MCF 10A (cell line): ENCODE measurements around the gene LIPH. TPM values are rescaled to one million over a fixed set of nuclear protein-coding genes. Genes with fewer than 3 reads are reported as not detected.

Experiments used
- BruUV-seq: library from RNA; stranded (reverse); fragments of 400-500 nt; replicated peaks from 2 replicates; lab custom pipeline; 2021; lab: Mats Ljungman, UMichigan
- CTCF ChIA-PET: fragments of 300-600 bp; sonication (Branson Sonifier 250); formaldehyde crosslinking; extraction: SDS; loops from one replicate; lab custom pipeline; 2021; ENCODE audit warnings: antibody characterized with exemption, inconsistent platforms; lab: Yijun Ruan, JAX
- POLR2A ChIA-PET: fragments of 300-600, 350-650 bp; sonication (Branson Sonifier 250); formaldehyde crosslinking; extraction: SDS; loops from one replicate; lab custom pipeline; 2020; ENCODE audit warnings: antibody characterized with exemption, inconsistent platforms; lab: Yijun Ruan, JAX
- DNase-seq: peaks from one replicate; pipeline ENCODE4 v3.0.0-alpha.2; 2018; ENCODE audit not compliant: unreplicated experiment
- H3K27ac Mint-ChIP-seq: one replicate; pipeline ENCODE4 v1.8.0; 2022; ENCODE audit warnings: mild to moderate bottlenecking, low read depth, mixed read lengths; ENCODE audit not compliant: unreplicated experiment
- H3K27me3 Mint-ChIP-seq: one replicate; pipeline ENCODE4 v1.8.0; 2022; ENCODE audit warnings: mixed read lengths; ENCODE audit not compliant: insufficient read depth, unreplicated experiment
- H3K36me3 Mint-ChIP-seq: one replicate; pipeline ENCODE4 v1.8.0; 2022; ENCODE audit warnings: mild to moderate bottlenecking, moderate library complexity, mixed read lengths; ENCODE audit not compliant: insufficient read depth, unreplicated experiment
- H3K4me1 Mint-ChIP-seq: one replicate; pipeline ENCODE4 v1.8.0; 2022; ENCODE audit warnings: mixed read lengths; ENCODE audit not compliant: insufficient read depth, unreplicated experiment
- H3K4me3 Mint-ChIP-seq: one replicate; pipeline ENCODE4 v1.8.0; 2022; ENCODE audit warnings: mild to moderate bottlenecking, moderate library complexity, mixed read lengths; ENCODE audit not compliant: unreplicated experiment
- H3K9me3 Mint-ChIP-seq: one replicate; pipeline ENCODE4 v1.8.0; 2022; ENCODE audit warnings: mixed read lengths; ENCODE audit not compliant: unreplicated experiment
- CTCF ChIP-seq: fragments of 200-600 bp; IDR thresholded peaks from one replicate; pipeline ENCODE4 v1.8.0; 2022; ENCODE audit warnings: antibody characterized with exemption, mild to moderate bottlenecking; ENCODE audit not compliant: unreplicated experiment
- intact Hi-C: fragments of 100-400 bp; cut with micrococcal nuclease; formaldehyde crosslinking; loops from 2 replicates; pipeline ENCODE4 v1.14.1; 2022
- total RNA-seq: library from RNA; stranded (reverse); gene quantifications from 2 replicates; pipeline ENCODE4 v1.2.3, GENCODE V29; 2022

LIPH gene
- total RNA-seq, 1 experiment from 2014 or later = 0.07 TPM

DNA sequence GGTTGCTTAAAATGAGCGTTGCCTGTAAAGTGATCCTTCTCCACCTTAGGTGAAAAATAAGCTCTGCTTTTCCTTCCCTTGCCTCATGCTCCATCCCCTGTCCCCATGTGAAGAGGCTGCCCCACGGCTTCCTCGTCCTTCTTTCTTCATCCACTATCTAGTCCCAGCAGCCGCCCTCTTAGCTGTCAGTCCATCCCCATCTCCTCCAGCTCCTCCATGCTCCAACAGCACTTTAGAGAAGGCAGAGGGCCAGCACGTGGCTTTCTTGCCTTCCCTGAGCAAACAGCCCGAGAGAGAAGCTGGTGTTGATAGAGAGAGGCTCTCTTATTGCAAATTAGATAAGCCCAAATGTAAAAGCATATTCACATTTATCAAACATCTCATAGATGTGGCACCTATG is 44.5 kb downstream of the LIPH start:
- CTCF ChIA-PET = interaction anchor here (0.6 kb wide), 1 partner anchor 65 kb away, joined by 3 read pairs; no protein-coding TSS in a partner anchor
- Mint-ChIP-seq H3K4me3 (no peak overlapping the region), H3K27me3 (no peaks in the 10 kb centered on the region), H3K9me3 (no peaks in the 10 kb centered on the region), H3K36me3 (no peaks in the 10 kb centered on the region), H3K4me1 (no peaks in the 10 kb centered on the region), H3K27ac (no peak overlapping the region)
- BruUV-seq = no TSS peak
- DNase-seq = no peak
- POLR2A ChIA-PET = interaction anchor here (2.5 kb wide), 1 partner anchor 9 kb away, joined by 11 read pairs; the partner anchor contains the start of gene TMEM41A
- intact Hi-C loops = no loop called here
- no peak for TF ChIP-seq CTCF

DNA sequence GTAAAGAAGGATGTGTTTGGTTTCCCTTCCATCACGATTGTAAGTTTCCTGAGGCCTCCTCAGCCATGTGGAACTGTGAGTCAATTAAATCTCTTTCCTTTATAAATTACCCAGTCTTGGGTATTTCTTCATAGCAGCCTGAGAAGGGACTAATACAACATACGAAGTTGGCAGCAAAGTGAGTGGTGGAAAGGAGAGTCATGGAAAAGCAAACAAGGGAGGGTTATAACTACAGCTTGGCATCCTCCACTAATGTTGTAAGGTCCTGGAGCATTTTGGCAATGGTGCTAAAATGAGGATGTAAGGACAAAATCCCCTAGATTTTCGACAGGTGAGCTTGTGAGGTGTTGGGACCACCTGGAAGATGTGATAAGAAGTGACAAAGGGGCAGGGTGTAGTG is 47.8 kb downstream of the LIPH start:
- Mint-ChIP-seq H3K4me3 (no peak overlapping the region), H3K27ac (no peak overlapping the region), H3K36me3 (no peaks in the 10 kb centered on the region), H3K4me1 (peaks cover 2% of the 10 kb centered on the region), H3K27me3 (no peaks in the 10 kb centered on the region), H3K9me3 (no peaks in the 10 kb centered on the region)
- DNase-seq = peak; percentile 16
- intact Hi-C loops = no loop called here
- no peak for TF ChIP-seq CTCF
- CTCF ChIA-PET = interaction anchor here (0.6 kb wide), 1 partner anchor 45 kb away, joined by 3 read pairs; no protein-coding TSS in a partner anchor
- POLR2A ChIA-PET = no interaction called here
- BruUV-seq = no TSS peak

DNA sequence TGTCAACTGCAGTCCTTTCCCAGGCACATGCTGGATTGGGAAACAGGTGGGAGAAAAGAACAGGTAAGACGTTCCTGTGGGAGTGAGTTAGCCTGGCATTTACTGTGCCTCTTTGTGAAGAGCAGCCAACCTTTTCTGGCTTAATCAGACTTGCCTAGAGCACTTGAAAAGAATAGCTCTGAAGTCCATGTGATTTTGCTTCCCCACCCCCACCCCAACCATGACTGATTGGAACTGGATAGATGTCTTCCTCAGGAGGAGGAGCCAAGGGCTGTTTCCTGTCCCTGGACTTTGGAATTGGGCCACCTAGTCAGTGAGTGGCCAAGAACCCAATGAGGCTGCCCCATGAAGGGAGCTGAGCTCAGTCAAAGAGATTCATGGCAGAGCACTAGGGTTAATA is 48.9 kb downstream of the LIPH start:
- Mint-ChIP-seq H3K27me3 (no peaks in the 10 kb centered on the region), H3K27ac (no peak overlapping the region), H3K9me3 (no peaks in the 10 kb centered on the region), H3K4me3 (no peak overlapping the region), H3K4me1 (peaks cover 10% of the 10 kb centered on the region), H3K36me3 (no peaks in the 10 kb centered on the region)
- intact Hi-C loops = no loop called here
- DNase-seq = peak; percentile 25
- CTCF ChIA-PET = interaction anchor here (0.6 to 1.0 kb wide), 2 partner anchors 31 to 281 kb away, joined by 3 to 5 read pairs; no protein-coding TSS in a partner anchor
- no peak for TF ChIP-seq CTCF
- POLR2A ChIA-PET = no interaction called here
- BruUV-seq = no TSS peak

DNA sequence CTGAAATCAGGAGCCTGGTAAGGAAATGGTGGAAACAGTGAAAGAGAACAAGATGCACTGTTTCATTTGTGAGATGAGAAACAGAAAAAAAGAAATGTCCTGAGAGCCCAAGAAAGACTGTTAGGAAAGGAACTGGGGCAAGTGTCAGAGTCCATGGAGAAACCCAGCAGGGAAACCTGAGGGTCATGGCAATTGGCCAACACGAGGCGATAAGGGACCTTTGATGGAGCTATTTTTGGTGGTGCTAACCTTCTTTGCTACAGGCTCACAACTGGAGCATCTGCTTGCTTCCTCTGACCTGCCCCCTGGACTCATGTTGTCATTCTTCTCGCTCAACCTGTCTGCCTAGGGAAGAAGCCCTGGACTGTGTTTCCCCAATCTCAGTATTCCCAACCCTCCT is 49.4 kb downstream of the LIPH start:
- BruUV-seq = no TSS peak
- H3K4me3 Mint-ChIP-seq = no peak overlapping the region
- H3K9me3 Mint-ChIP-seq = no peaks in the 10 kb centered on the region
- peaks cover 10% of the 10 kb centered on the region for H3K4me1 Mint-ChIP-seq
- ChIA-PET CTCF (interaction anchor here (0.6 to 1.0 kb wide), 2 partner anchors 31 to 1496 kb away, joined by 3 to 5 read pairs; no protein-coding TSS in a partner anchor), POLR2A (no interaction called here)
- no peaks in the 10 kb centered on the region for H3K36me3 Mint-ChIP-seq
- no peak for TF ChIP-seq CTCF
- H3K27ac Mint-ChIP-seq = no peak overlapping the region
- intact Hi-C loops = no loop called here
- no peaks in the 10 kb centered on the region for H3K27me3 Mint-ChIP-seq
- no peak for DNase-seq
